Measurements from ENCODE around the gene CRIP2.

CRIP2 gene

GRCh38 chr14:105464501-105464900, 10.1 kb upstream of the CRIP2 start:
- H3K27ac ChIP-seq (ENCODE audit: poor library complexity, severe bottlenecking), result no peak overlapping the region
- H3K9me3 ChIP-seq (ENCODE audit: severe bottlenecking), result no peaks in the 10 kb centered on the region
- DNase-seq (ENCODE audit: low spot score) (no peak), ATAC-seq (ENCODE audit: low read depth) (no peak)
- TF ChIP-seq, protein P1, sequence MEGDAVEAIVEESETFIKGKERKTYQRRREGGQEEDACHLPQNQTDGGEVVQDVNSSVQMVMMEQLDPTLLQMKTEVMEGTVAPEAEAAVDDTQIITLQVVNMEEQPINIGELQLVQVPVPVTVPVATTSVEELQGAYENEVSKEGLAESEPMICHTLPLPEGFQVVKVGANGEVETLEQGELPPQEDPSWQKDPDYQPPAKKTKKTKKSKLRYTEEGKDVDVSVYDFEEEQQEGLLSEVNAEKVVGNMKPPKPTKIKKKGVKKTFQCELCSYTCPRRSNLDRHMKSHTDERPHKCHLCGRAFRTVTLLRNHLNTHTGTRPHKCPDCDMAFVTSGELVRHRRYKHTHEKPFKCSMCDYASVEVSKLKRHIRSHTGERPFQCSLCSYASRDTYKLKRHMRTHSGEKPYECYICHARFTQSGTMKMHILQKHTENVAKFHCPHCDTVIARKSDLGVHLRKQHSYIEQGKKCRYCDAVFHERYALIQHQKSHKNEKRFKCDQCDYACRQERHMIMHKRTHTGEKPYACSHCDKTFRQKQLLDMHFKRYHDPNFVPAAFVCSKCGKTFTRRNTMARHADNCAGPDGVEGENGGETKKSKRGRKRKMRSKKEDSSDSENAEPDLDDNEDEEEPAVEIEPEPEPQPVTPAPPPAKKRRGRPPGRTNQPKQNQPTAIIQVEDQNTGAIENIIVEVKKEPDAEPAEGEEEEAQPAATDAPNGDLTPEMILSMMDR (IDR thresholded peaks at IDR 0.05; ENCODE audit: poor library complexity, severe bottlenecking), result no peak
- no peaks in the 10 kb centered on the region for H3K27me3 ChIP-seq (ENCODE audit: insufficient read depth, poor library complexity, severe bottlenecking)
- peaks cover 6% of the 10 kb centered on the region for H3K4me1 ChIP-seq (ENCODE audit: insufficient read depth, poor library complexity, severe bottlenecking)
- H3K36me3 ChIP-seq (ENCODE audit: low read depth), result peaks cover 72% of the 10 kb centered on the region
- no peak overlapping the region for H3K4me3 ChIP-seq (ENCODE audit: severe bottlenecking)

- peaks cover 6% of the 10 kb centered on the region for H3K4me1 ChIP-seq (ENCODE audit: insufficient read depth, poor library complexity, severe bottlenecking)
- H3K27me3 ChIP-seq (ENCODE audit: insufficient read depth, poor library complexity, severe bottlenecking), result no peaks in the 10 kb centered on the region
- ATAC-seq (ENCODE audit: low read depth), result peak; percentile 61
- DNase-seq (ENCODE audit: low spot score), result no peak
- no peak overlapping the region for H3K4me3 ChIP-seq (ENCODE audit: severe bottlenecking)
- H3K9me3 ChIP-seq (ENCODE audit: severe bottlenecking), result no peaks in the 10 kb centered on the region
- H3K27ac ChIP-seq (ENCODE audit: poor library complexity, severe bottlenecking), result no peak overlapping the region
- TF ChIP-seq, protein P1 (IDR thresholded peaks at IDR 0.05; ENCODE audit: poor library complexity, severe bottlenecking), result no peak
- H3K36me3 ChIP-seq (ENCODE audit: low read depth), result peaks cover 72% of the 10 kb centered on the region
These were observed 9.2 kb upstream of the CRIP2 start for GRCh38 chr14:105465209-105466031.

DNA sequence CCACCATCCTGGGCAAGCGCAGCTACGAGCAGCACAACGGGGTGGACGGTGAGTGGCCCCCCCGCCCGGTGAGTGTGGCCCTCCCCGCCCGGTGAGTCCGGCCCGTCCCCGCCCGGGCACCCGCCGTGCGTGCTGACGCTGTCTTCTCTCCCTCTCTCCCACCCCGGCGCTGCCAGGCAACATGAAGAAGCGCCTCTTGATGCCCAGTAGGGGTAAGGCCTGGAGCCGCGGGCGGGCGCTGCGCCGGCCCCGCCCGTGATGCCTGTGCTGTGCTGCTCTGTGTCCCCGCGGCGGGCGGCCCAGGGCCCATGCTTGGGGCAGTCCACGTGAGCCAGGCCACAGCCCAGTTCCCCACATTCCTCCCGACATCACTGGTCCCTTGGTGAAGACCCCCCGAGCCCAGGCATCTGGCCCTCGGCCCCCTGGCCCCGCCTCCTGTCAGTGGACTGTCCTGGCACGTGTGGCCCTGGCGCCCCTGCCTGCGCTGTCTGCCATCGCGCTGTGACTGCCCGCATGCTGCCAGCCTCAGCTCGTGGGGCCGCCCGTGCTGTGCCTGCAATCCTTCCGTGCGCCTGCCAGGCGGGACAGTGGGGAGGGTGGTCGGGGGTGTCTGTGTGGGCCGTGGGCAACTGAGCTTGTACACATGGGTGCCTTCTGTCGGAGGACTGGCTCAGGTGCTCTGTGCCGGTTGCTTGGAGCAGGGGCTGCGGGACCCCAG, 7.9 kb upstream of the CRIP2 start:
- TF ChIP-seq, protein P1 (IDR thresholded peaks at IDR 0.05; ENCODE audit: poor library complexity, severe bottlenecking), result no peak
- Histone ChIP-seq H3K36me3 (ENCODE audit: low read depth) (peaks cover 66% of the 10 kb centered on the region), H3K4me3 (ENCODE audit: severe bottlenecking) (no peak overlapping the region), H3K9me3 (ENCODE audit: severe bottlenecking) (no peaks in the 10 kb centered on the region), H3K27me3 (ENCODE audit: insufficient read depth, poor library complexity, severe bottlenecking) (no peaks in the 10 kb centered on the region), H3K27ac (ENCODE audit: poor library complexity, severe bottlenecking) (no peak overlapping the region), H3K4me1 (ENCODE audit: insufficient read depth, poor library complexity, severe bottlenecking) (peaks cover 6% of the 10 kb centered on the region)
- ATAC-seq (ENCODE audit: low read depth) (no peak), DNase-seq (ENCODE audit: low spot score) (no peak)

DNA sequence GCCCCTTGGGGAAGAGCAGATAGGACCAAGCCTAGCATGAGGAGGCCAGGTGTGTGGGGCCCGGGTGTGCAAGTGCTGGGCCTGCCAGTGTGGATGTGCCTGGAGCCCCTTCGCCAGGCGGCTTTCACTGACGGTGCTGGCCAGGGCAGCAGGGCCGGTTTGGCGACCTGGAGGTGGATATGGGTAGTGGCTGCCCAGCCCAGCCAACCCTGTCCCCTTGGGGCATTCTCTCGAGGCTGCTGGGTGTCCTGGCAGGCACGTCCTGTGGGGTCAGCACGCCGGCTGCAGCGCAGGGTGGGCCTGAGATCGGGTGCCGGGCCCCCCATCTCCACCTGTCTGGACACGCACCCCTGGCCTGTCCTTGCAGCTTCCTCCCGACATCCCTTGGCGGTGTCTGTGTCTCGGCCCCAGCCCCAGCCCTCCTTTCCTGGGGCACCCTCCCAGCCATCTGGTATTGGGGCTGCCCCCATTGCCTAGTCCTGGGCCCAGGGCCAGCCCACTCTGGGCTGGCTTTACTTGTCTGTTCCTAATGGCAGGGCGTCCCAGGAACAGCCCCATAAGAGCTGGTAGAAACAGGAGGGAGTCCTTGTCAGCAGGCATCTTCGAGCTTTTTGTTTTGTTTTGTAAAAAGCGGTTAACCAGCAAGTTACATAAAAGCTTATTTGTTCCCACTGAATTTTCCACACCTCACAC, 7.2 kb upstream of the CRIP2 start:
- Histone ChIP-seq H3K4me1 (ENCODE audit: insufficient read depth, poor library complexity, severe bottlenecking) (peaks cover 6% of the 10 kb centered on the region), H3K4me3 (ENCODE audit: severe bottlenecking) (no peak overlapping the region), H3K36me3 (ENCODE audit: low read depth) (peaks cover 63% of the 10 kb centered on the region), H3K9me3 (ENCODE audit: severe bottlenecking) (no peaks in the 10 kb centered on the region), H3K27ac (ENCODE audit: poor library complexity, severe bottlenecking) (no peak overlapping the region), H3K27me3 (ENCODE audit: insufficient read depth, poor library complexity, severe bottlenecking) (no peaks in the 10 kb centered on the region)
- ATAC-seq (ENCODE audit: low read depth) (no peak), DNase-seq (ENCODE audit: low spot score) (no peak)
- TF ChIP-seq, protein P1 (IDR thresholded peaks at IDR 0.05; ENCODE audit: poor library complexity, severe bottlenecking), result no peak
